GM18498 (cell line): ENCODE measurements around the gene FBXL13.
"Not testable (repeated sequence)": the region's sequence is repeated elsewhere in the genome, so short reads cannot be mapped to it uniquely, and the experiment has no call there.

Experiments used
- ATAC-seq: cut with Tn5 transposase; IDR thresholded peaks from one replicate; pipeline ENCODE4 v1.9.1; 2021; ENCODE audit warnings: mild to moderate bottlenecking, moderate library complexity; ENCODE audit not compliant: unreplicated experiment

The FBXL13 gene

DNA sequence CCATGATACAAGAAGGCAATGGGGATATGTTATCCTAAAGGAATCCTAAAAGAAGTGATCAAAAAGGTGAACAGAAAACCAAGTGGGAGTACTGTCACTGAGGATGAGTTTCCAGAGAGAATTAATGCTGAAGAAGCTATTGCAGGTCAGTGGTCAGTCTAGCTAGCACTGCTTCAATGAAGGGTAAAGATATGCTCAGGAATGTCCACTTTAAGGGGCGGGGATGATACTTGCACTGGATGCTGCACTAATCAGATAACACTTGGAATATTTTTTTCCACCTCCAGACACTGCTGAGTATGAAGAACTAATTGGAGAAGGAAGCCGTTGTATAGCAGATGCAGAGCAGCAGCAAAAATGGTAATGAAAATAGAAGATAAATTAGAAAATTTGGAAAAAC lies 86.5 kb downstream of the FBXL13 start:
- ATAC-seq, result no peak

DNA sequence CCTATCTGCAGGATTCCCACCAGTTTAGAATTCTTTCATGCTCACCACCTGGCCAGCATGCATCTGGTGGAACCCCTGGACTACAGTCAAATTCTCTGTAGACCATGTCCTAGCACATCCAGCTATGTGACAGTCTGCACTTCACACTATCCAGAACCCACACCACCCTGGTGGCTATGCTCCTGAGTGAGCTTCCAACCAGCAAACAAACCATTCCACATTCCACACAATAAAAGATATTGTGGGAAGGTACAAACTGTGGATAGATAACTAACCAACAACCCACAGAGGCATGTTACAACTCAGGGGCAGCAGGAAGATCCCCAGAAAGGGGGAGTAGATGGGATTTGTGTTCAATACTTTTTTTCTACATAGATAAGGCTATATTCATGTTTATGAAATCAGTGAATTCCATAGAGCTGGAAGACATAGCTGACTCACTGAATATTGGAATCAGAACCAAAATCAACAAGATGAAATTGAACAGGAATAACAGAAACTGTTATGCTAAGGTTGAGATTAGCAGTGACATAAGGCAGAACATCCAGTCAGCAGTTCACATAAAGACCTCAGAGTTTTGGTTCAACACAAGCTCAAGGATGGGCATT lies 89.3 kb downstream of the FBXL13 start:
- no peak for ATAC-seq

DNA sequence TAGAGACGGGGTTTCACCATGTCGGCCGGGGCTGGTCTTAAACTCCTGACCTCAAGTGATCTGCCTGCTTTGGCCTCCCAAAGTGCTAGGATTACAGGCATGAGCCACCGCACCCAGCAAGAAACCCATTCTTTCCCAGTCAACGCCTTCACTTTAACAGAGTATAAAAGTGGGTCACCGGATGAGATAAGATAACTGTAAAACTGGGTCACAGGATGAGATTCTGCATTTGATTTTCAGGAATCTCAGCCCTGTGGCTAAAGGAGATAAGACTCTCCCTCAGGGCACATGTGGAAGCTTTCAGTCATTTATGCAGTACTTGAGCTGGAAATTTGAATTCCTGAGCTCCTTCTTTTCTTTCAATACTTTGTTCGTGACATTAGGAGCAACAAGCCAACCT lies 91.0 kb downstream of the FBXL13 start:
- ATAC-seq, result no peak

DNA sequence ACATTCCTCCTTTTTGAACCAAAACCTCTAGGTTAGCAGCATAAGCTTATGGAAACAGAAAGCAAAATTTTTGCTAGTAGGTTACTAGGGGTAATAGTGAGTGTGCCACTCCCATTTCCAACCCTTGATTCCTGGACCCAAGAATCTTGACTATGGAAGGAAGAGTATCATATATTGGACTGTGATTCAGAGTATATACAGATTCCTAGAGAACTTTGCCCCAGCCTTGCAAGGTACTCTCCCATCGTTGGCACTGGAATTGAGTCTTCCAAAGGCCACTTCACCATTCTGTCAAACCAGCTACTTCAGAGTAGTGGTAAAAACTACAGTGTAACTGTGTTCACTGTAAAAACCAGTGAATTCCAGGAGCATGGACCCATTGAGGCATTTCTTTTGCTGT lies 92.4 kb downstream of the FBXL13 start:
- no peak for ATAC-seq

DNA sequence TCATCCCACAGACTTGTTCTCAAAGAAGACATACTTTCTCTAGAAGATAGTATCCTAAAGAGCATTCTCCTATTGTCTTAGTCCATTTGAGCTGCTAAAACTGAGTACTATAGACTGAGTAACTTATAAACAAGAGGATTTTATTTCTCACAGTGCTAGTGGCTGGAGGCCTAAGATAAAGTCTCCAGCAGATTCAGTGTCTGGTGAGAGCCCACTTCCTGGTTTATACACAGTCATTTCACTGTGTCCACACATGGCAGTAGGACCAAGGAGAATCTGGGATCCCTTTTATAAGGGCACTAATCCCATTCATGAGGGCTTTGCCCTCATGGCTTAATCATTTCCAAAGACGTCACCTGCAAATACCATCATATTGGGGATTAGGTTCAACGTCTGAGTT lies 93.1 kb downstream of the FBXL13 start:
- no peak for ATAC-seq

DNA sequence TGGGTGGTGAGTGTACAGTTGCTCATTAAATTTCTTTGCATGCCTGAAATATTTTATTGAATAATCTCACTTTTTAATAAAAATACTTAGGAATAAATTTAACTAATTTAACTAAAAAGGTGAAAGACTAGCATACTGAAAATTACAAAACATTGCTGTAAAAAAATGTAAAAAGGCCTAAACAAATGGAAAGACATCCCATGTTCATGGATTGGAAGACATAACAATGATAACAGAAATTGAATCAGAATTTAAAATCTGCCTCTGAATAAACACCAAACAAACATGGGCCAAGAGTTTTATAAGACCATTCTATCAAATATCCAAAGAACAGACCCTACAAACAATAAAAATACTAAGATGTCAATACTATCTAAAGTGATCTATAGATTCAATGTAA lies 94.9 kb downstream of the FBXL13 start:
- no peak for ATAC-seq

DNA sequence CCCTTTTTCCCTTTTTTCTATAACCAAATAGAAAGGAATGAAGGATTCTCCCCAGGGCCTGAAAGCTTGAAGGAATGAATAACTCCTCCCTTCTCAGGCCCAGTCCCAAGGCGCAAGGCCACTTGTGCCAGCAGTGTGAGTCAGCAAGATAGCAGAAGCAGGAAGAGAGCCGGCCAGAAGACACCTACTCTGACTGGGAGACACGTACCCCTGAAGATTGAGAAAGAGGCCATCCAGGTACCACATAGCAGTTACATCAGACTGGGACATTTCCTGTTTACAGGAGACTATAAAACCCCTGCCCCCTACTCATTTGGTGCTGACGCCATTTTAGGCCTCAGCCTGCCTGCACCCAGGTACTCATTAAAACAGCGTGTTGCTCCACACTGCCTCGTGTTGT lies 96.3 kb downstream of the FBXL13 start:
- no peak for ATAC-seq

DNA sequence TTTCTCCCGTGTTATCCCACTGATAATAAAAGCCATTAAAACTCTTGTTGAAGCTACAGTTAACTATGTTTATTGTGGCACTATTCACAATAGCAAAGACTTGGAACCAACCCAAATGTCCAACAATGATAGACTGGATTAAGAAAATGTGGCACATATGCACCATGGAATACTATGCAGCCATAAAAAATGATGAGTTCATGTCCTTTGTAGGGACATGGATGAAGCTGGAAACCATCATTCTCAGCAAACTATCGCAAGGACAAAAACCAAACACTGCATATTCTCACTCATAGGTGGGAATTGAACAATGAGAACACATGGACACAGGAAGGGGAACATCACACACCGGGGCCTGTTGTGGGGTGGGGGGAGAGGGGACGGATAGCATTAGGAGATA lies 97.0 kb downstream of the FBXL13 start:
- ATAC-seq, result not testable (repeated sequence)

DNA sequence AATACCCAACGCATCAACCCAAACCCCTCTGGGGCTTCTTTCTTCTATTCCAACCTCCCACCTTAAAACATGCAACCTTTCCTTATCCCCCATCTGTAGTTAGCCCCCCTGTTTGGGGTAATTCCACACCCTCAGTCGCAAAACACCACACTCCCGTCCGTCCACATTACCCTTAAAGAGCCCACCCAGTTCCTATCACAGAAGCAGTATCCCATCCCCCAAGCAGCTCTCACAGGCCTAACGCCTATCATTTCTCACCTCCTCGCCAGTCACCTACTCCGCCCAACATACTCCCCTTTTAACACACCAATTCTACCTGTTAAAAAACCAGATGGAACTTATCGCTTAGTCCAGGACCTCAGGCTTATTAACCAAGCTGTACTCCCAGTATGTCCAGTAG lies 98.1 kb downstream of the FBXL13 start:
- ATAC-seq, result no peak

DNA sequence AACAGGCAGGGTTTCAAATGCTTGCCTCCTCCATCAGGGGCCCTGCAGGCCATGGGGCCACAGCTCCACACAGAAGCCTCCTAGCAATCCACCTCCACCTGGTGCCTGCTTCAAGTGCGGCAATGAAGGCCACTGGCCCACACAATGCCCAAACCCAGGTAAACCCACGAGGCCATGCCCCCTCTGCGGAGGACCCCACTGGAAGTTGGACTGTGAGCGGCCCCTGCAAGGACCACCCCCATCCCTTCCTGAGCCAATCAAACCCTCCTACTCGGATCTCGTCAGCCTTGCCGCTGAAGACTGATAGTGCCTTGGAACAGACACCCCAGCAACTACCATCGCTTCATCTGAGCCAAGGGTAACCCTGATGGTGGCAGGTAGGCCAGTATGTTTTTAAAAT lies 98.7 kb downstream of the FBXL13 start:
- ATAC-seq, result no peak

DNA sequence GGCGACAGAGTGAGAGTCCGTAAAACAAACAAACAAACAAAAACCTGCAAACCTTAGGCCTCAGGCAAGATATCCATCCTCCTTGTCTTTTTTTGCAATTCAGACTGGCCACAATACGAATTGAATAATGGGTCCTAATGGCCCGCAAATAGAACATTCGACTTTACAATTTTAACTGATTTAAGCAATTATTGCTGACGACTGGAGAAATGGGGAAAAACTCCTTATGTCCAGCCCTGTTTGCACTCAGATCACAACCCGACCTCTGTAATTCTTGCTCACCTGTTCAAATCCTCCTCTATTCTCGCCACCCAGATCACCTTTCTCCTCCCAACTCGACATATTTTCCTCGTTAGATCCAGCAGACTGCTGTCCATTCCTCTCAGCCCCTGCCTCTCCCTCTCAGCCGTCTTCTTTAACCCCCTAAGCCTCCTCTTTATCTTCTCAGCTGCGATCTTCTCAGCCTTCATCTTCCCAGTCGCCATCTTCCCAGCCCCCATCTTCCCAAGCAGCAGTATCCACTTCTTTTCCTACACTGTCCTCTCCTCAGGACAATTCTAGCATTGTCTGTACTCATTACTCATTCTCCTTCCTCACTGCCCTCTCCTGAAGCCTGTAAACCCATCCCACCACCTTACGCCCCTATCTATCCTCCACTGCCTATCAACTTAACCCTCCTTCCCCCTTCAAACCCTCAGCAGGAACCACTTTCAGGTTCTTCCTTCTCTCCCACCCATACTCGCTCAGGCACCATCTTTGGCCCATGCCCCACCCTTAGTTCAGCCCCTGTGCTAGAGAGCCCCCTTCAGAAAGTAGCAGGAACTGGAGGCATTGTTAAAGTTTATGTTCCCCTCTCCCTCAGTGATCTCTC lies 100.0 kb downstream of the FBXL13 start:
- ATAC-seq, result no peak

DNA sequence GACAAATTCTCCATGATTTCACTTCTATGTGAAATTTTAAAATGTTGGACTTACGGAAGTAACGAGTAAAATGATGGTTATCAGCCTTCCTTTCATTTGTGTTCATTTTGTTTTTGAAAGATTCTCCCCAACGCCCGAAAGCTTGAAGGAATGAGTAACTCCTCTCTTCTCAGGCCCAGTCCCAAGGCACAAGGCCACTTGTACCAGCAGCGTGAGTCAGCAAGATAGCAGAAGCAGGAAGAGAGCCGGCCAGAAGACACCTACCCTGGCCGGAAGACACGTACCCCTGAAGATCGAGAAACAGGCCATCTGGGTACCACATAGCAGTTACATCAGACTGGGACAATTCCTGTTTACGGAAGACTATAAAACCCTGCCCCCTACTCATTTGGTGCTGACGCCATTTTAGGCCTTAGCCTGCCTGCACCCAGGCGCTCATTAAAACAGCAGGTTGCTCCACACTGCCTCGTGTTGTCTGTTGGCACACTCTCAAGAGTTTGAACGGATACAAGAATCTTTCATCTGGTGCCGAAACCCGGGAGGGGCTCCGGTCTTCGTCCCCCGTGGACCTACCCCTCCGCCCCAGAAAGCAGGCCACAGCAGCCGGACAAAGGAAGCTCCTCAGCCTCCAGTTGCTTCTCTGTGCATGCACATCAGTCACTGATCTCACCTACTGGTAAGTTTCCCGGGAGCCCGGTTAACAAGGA lies 101.3 kb downstream of the FBXL13 start:
- ATAC-seq, result no peak

DNA sequence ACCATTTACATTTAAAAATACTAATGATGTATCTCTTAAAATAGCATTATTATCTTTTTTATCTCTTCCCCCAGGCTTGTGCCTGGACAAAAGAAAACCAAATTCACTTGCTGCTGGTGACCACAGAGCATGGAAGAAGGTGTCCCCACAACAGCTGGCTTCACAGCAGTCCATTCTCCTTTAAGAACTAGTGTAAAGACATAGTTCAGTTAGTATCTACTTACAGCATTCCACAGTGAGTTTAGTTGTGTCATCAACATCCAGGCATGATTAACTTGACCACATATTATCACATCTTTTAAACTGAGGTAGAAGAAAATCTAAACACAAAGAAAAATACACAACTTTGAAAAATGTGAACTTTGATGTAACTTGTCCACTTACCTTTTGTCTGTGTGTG lies 106.8 kb downstream of the FBXL13 start:
- ATAC-seq, result no peak

DNA sequence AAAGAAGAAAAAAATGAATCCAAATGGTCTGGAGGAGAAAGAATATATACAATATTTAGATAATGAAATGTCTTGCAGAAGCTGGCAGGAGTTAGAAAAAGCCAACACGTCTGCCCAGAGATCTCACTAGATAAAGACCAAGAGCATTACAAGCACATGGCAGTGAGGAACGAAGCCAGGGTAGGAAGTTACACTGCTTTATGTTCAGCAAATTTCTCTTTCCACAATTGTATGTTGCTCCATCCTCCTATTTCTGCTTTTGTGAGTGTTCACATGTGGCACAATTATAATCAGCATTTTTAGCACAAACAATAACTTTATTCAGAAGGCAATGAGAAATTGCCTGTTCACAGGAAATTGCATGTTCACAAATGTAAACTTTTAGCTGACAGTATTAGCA lies 108.1 kb downstream of the FBXL13 start:
- no peak for ATAC-seq

DNA sequence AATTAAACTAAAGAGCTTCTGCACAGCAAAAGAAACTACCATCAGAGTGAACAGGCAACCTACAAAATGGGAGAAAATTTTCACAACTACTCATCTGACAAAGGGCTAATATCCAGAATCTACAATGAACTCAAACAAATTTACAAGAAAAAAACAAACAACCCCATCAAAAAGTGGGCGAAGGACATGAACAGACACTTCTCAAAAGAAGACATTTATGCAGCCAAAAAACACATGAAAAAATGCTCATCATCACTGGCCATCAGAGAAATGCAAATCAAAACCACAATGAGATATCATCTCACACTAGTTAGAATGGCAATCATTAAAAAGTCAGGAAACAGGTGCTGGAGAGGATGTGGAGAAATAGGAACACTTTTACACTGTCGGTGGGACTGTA lies 112.6 kb downstream of the FBXL13 start:
- ATAC-seq, result not testable (repeated sequence)

DNA sequence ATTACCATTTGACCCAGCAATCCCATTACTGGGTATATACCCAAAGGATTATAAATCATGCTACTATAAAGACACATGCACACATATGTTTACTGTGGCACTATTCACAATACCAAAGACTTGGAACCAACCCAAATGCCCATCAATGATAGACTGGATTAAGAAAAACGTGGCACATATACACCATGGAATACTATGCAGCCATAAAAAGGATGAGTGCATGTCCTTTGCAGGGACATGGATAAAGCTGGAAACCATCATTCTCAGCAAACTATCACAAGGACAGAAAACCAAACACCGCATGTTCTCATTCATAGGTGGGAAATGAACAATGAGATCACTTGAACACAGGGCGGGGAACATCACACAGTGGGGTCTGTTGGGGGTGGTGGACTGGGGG lies 116.6 kb downstream of the FBXL13 start:
- not testable (repeated sequence) for ATAC-seq

DNA sequence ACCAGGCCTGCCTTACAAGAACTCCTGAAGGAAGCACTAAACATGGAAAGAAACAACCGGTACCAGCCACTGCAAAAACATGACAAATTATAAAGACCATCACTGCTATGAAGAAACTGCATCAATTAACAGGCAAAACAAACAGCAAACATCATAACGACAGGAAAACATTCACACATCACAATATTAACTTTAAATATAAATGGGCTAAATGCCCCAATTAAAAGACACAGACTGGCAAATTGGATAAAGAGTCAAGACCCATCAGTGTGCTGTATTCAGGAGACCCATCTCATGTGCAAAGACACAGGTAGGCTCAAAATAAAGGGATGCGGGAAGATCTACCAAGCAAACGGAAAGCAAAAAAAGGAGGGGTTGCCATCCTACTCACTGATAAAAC lies 120.2 kb downstream of the FBXL13 start:
- not testable (repeated sequence) for ATAC-seq

DNA sequence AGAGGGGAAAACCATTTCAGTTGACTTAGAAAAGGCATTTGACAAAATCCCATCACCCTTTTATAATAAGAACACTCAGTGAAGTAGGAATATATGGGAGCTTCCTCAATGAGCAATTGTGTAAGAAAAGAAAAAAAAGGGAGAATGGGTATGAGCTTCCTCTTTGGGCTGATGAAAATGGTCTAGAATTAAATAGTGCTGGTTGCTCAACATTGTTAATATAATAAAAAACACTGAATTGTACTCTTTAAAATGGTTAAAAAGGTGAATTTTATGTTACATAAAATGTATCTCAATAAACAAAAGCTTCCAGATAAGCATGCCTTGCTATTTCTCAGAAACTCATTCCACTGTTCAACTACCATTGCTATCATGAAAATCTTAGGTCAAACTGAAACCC lies 121.2 kb downstream of the FBXL13 start:
- ATAC-seq, result no peak

DNA sequence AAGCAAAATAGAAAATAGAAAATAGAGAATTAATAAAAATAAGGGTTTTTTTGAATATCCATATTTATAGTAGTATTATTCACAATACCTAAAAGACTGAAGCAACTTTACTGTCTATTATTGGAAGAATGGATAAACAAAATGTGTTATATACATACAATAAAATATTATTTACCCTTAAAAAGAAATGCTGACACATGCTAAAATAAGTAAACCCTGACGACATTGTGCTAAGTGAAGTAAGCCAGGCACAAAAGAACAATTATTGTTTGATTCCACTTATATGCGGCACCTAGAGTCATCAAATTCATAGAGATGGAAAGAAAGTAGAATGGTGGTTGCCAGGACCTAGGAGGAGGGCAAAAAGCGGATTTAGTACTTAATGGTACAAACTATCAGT lies 122.8 kb downstream of the FBXL13 start:
- no peak for ATAC-seq

DNA sequence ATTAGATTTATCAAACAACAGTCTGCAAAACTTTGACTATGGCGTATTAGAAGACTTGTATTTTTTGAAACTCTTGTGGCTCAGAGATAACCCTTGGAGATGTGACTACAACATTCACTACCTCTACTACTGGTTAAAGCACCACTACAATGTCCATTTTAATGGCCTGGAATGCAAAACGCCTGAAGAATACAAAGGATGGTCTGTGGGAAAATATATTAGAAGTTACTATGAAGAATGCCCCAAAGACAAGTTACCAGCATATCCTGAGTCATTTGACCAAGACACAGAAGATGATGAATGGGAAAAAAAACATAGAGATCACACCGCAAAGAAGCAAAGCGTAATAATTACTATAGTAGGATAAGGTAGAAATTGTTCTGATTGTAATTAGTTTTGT lies 130.4 kb downstream of the FBXL13 start:
- no peak for ATAC-seq

DNA sequence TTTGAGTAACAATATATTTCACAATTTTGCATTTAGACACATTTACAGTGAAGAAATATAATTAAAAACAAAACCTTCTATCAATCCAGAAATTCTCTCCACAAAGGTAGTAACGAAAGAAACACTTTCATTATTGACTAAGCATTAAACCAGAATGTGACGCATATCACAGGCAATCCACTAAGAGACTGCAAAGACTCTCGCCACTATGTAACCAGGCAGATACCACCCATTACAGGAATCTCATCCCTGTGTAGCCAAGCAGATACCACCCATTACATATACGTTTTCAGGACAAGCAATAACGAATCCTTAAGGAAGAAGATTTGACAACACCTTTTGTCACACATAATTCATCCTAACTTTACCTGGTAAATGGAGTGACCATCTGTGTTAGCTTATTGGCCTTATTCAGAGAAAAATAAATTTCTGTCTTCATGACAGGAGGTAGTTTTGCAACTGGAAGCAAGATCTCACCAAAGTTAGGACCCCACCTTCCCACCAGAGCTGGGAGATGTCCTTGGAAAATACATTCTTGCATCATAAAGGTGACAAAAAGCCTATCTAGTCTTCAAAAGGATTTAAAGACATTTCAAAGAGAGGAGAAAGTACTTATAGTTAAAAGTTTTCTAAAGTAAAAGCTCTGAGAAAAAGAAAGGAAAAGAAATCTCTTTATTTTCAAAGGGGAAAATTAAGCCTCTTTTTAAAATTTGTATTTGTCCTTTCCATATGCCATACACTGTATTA lies 131.0 kb downstream of the FBXL13 start:
- ATAC-seq, result no peak
